Keratinocyte (primary cell): ENCODE data around the gene STAG1.
"Not testable (repeated sequence)": the region's sequence is repeated elsewhere in the genome, so short reads cannot be mapped to it uniquely, and the experiment has no call there.

ENCODE experiments used
- CTCF ChIP-seq, 3 experiments: IDR thresholded peaks in 1 of 3; conservative IDR thresholded peaks in 1 of 3; optimal IDR thresholded peaks in 1 of 3; 2 replicates in 2 of 3; 3 replicates in 1 of 3; pipeline versions ENCODE3 to v1.5.1; 2011; ENCODE audit warnings: low read length in 3 of 3, mild to moderate bottlenecking in 3 of 3, moderate library complexity in 2 of 3, control low read depth in 1 of 3, inconsistent platforms in 1 of 3; ENCODE audit not compliant: insufficient read depth in 2 of 3; ENCODE audit errors: extremely low read depth in 1 of 3
- EZH2 ChIP-seq: IDR thresholded peaks from one replicate; pipeline ENCODE4 v1.6.1; 2012; ENCODE audit warnings: inconsistent platforms, mild to moderate bottlenecking, low read length, moderate library complexity

- TF ChIP-seq CTCF (optimal IDR thresholded peaks at IDR 0.05 in 1 of 3, IDR thresholded peaks at IDR 0.05 in 1 of 3, conservative IDR thresholded peaks at IDR 0.05 in 1 of 3; ENCODE audit: extremely low read depth in 1 of 3, insufficient read depth in 2 of 3, low read length in 3 of 3); EZH2: not testable (repeated sequence)
These were observed 29.8 kb downstream of the STAG1 start for GRCh38 chr3:136722399-136722798.
